ENCODE measurements around the gene FGF7. TPM values are rescaled to one million over a fixed set of nuclear protein-coding genes. Genes with fewer than 3 reads are reported as not detected.

The FGF7 gene
- total RNA-seq, 1 donor from 2014 or later, result 8.7 TPM

DNA sequence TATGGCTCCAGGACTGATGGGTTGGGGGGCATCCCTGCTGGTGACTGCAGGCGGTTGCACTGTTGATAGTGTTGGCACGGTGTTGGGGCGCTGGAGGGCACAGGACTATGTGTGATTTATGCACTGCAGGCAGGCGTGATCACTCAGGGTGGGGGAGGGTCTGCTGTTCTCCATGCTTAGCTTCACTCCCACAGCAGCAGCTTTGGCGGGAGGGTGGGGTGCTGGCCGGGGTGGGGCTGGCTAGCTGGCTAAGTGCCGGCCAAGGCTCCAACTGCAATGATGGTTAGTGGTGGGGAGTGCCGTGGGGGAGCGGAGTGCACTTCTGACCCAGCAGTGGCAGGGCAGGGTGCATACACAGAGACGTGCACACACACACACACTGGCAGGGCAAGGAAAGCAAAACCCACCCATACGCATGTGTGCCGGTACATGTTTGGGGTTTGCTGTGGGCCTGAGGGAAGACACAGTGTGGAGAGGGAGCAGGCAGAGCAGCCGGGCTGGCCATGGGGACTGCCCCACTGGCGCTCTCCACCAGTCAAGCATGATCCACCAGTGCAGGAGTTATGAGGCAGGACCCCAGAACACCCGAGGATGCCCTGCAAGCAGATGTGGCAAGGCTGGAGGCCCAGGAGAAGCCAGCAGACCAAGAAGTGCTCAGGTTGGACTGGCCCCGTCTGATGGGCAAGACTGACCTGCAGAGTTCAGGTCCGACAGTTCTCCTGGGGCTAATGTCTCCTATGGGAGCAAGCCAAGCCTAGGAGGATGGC is 16.5 kb upstream of the FGF7 start:
- DNase-seq (ENCODE audit: low spot score in 2 of 2, unreplicated experiment in 2 of 2), result no peak
- H3K9me3 Mint-ChIP-seq, result peaks cover 23% of the 10 kb centered on the region
- H3K4me1 Mint-ChIP-seq, result peaks cover 4% of the 10 kb centered on the region
- H3K27me3 Mint-ChIP-seq (ENCODE audit: low read depth), result peaks cover 2% of the 10 kb centered on the region
- H3K27ac Mint-ChIP-seq, result no peak overlapping the region
- TF ChIP-seq, protein P1, sequence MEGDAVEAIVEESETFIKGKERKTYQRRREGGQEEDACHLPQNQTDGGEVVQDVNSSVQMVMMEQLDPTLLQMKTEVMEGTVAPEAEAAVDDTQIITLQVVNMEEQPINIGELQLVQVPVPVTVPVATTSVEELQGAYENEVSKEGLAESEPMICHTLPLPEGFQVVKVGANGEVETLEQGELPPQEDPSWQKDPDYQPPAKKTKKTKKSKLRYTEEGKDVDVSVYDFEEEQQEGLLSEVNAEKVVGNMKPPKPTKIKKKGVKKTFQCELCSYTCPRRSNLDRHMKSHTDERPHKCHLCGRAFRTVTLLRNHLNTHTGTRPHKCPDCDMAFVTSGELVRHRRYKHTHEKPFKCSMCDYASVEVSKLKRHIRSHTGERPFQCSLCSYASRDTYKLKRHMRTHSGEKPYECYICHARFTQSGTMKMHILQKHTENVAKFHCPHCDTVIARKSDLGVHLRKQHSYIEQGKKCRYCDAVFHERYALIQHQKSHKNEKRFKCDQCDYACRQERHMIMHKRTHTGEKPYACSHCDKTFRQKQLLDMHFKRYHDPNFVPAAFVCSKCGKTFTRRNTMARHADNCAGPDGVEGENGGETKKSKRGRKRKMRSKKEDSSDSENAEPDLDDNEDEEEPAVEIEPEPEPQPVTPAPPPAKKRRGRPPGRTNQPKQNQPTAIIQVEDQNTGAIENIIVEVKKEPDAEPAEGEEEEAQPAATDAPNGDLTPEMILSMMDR (IDR thresholded peaks at IDR 0.05; ENCODE audit: unreplicated experiment), result no peak
- H3K4me3 Mint-ChIP-seq, result no peak overlapping the region
- H3K36me3 Mint-ChIP-seq, result peaks cover 3% of the 10 kb centered on the region

- no peaks in the 10 kb centered on the region for H3K27me3 Mint-ChIP-seq (ENCODE audit: low read depth)
- H3K36me3 Mint-ChIP-seq, result no peaks in the 10 kb centered on the region
- H3K4me1 Mint-ChIP-seq, result peaks cover 4% of the 10 kb centered on the region
- H3K4me3 Mint-ChIP-seq, result no peak overlapping the region
- H3K27ac Mint-ChIP-seq, result no peak overlapping the region
- peaks cover 11% of the 10 kb centered on the region for H3K9me3 Mint-ChIP-seq
- no peak for DNase-seq (ENCODE audit: low spot score in 2 of 2, unreplicated experiment in 2 of 2)
- TF ChIP-seq, protein P1 (IDR thresholded peaks at IDR 0.05; ENCODE audit: unreplicated experiment), result no peak
Observed at GRCh38 chr15:49410641-49411040, 12.4 kb upstream of the FGF7 start.

GRCh38 chr15:49412797-49413196 is 10.2 kb upstream of the FGF7 start:
- no peak for DNase-seq (ENCODE audit: low spot score in 2 of 2, unreplicated experiment in 2 of 2)
- peaks cover 25% of the 10 kb centered on the region for H3K9me3 Mint-ChIP-seq
- H3K27me3 Mint-ChIP-seq (ENCODE audit: low read depth), result no peaks in the 10 kb centered on the region
- peaks cover 4% of the 10 kb centered on the region for H3K4me1 Mint-ChIP-seq
- H3K36me3 Mint-ChIP-seq, result peaks cover 2% of the 10 kb centered on the region
- no peak overlapping the region for H3K27ac Mint-ChIP-seq
- no peak overlapping the region for H3K4me3 Mint-ChIP-seq
- TF ChIP-seq, protein P1 (IDR thresholded peaks at IDR 0.05; ENCODE audit: unreplicated experiment), result no peak

DNA sequence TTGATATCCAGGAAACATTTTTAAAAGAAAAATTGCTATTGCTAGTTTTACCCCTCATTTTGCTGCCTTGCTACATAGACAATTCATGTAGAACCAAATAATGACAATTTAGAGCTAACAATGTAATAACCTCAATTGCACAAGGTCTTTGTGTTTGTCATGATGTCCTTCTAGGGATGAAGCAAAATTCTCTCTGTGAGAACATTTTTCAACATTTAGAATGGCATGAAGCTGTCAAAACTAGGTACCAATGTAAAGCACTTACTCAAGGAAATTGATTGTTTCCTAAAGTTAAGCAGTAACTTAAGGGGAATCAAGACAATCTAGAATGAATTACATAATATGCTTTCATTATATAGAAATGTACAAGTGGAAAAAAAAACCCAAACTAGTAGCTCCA is 7.9 kb upstream of the FGF7 start:
- Mint-ChIP-seq H3K4me1 (peaks cover 4% of the 10 kb centered on the region), H3K4me3 (no peak overlapping the region), H3K27me3 (ENCODE audit: low read depth) (no peaks in the 10 kb centered on the region), H3K27ac (no peak overlapping the region), H3K36me3 (peaks cover 2% of the 10 kb centered on the region), H3K9me3 (peaks cover 25% of the 10 kb centered on the region)
- TF ChIP-seq, protein P1 (IDR thresholded peaks at IDR 0.05; ENCODE audit: unreplicated experiment), result no peak
- DNase-seq (ENCODE audit: low spot score in 2 of 2, unreplicated experiment in 2 of 2), result no peak

- no peaks in the 10 kb centered on the region for H3K27me3 Mint-ChIP-seq (ENCODE audit: low read depth)
- H3K27ac Mint-ChIP-seq, result no peak overlapping the region
- H3K4me3 Mint-ChIP-seq, result no peak overlapping the region
- peaks cover 25% of the 10 kb centered on the region for H3K9me3 Mint-ChIP-seq
- H3K4me1 Mint-ChIP-seq, result peaks cover 3% of the 10 kb centered on the region
- no peak for DNase-seq (ENCODE audit: low spot score in 2 of 2, unreplicated experiment in 2 of 2)
- H3K36me3 Mint-ChIP-seq, result peaks cover 2% of the 10 kb centered on the region
- TF ChIP-seq, protein P1 (IDR thresholded peaks at IDR 0.05; ENCODE audit: unreplicated experiment), result no peak
Observed at GRCh38 chr15:49415638-49416037, 7.4 kb upstream of the FGF7 start.
